IPS-18c (cell line): Measurements from ENCODE around the gene IFNGR1.

Experiments used
- H3K4me3 ChIP-seq: 2 replicates; pipeline ENCODE4 v1.7.0; 2013; ENCODE audit warnings: low read depth, mild to moderate bottlenecking, low read length, moderate library complexity; ENCODE audit not compliant: insufficient read depth
- H3K9me3 ChIP-seq: one replicate; pipeline ENCODE4 v1.6.1; 2013; ENCODE audit warnings: mild to moderate bottlenecking, low read length, moderate library complexity; ENCODE audit not compliant: control insufficient read depth, insufficient read depth

The IFNGR1 gene

DNA sequence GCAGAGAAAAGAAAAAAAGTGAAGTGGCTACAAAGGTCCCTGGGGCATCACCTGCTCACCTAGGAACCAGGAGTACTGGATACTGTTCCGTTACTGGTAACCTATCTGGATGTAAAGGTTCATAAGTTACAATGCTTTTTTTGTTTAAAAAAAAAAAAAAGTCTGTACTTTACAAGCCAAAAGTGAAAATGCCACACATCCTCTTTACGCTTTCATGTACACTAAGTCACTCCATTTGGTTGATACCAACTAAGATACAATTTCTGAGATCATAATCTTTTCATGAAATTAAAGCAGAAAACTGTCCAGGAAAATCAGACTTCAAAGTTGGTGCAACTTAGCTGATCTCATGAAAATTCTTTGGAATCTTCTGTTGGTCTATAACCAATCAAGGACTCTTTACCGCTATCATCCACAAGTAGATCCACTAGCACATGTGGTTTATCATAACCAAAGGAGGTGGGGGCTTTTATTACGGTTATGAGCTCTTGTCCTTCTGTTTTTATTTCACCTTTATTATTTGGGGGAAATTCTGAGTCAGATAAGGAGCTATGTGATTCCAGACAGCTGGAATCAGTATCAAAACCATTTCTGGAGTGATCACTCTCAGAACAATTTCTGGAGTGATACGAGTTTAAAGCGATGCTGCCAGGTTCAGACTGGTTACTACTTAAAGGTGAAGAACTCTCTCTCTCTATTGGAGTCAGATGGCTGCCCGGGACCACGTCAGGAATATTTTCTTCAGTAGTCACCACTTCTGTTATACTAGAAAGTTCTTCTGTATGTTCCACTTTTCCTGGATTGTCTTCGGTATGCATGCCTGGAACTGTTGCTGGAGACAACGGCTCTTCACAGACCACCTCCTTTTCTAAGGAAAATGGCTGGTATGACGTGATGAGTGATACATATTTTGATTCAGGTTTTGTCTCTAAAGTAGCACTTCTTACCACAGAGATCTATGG is 21.2 kb downstream of the IFNGR1 start:
- Histone ChIP-seq H3K4me3 (no peak overlapping the region), H3K9me3 (no peaks in the 10 kb centered on the region)

DNA sequence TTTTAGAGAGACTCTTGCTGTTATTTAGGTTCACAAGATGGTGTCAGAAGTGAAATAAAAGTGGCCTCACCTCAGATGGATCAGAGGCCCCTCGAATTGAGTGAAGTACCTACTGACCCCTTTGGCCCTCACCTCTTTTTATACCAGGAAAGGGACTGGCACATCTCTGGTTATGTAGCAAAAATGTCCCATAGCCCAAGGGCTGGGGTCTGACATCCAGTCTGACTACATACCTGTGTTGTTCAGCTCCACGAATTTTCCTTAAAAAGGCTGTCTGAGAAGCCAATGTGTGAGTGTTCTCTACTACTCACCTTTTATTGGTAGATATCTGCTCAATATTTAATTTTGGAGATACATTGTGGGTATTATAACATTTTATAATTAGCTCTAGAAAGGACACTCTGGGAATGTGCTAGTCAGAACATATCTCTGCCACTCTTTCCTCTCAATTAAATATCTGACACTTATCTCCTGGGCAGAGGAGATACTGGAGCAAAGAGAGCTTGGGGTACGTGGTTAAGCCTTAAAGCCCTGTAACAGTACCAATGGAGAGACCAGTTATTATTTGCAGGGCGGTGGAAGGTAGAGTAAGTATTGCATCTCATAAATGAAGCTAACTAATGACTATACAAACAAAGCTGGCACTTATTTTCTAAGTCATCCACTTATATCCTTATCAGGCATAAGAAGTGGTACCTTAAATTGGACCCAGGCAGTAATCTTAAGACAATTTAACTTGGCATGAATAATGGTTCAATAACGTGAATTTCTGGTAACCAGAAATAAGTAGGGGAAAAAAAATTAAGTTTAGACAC is 25.7 kb downstream of the IFNGR1 start:
- Histone ChIP-seq H3K4me3 (no peak overlapping the region), H3K9me3 (peaks cover 3% of the 10 kb centered on the region)

DNA sequence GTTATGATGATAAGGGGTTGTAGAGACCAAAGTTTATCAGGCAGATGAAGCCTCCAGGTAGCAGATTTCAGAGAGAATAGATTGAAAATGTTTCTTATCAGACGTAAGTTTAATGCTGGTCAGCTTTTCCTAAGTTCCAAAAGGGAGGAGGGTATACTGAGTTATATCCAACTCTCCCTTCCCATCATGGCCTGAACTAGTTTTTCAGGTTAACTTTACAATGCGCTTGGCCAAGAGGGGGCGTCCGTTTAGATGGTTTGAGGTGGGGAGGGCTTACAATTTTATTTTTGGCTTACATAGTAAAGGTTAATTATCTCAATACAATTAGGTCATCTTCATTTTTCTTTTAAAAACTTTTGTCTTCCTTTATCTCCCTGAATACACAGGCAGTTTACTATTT is 26.4 kb downstream of the IFNGR1 start:
- Histone ChIP-seq H3K9me3 (peaks cover 3% of the 10 kb centered on the region), H3K4me3 (no peak overlapping the region)

GRCh38 chr6:137191670-137192069 is 27.5 kb downstream of the IFNGR1 start:
- Histone ChIP-seq H3K4me3 (no peak overlapping the region), H3K9me3 (peaks cover 3% of the 10 kb centered on the region)

GRCh38 chr6:137191236-137191635 is 27.9 kb downstream of the IFNGR1 start:
- H3K9me3 ChIP-seq: peaks cover 4% of the 10 kb centered on the region
- no peak overlapping the region for H3K4me3 ChIP-seq

GRCh38 chr6:137190583-137191094 is 28.5 kb downstream of the IFNGR1 start:
- H3K4me3 ChIP-seq: no peak overlapping the region
- peaks cover 10% of the 10 kb centered on the region for H3K9me3 ChIP-seq

GRCh38 chr6:137188855-137189254 is 30.3 kb downstream of the IFNGR1 start:
- Histone ChIP-seq H3K9me3 (peaks cover 16% of the 10 kb centered on the region), H3K4me3 (no peak overlapping the region)

GRCh38 chr6:137185290-137185689 is 33.9 kb downstream of the IFNGR1 start:
- H3K9me3 ChIP-seq: peaks cover 20% of the 10 kb centered on the region
- no peak overlapping the region for H3K4me3 ChIP-seq

DNA sequence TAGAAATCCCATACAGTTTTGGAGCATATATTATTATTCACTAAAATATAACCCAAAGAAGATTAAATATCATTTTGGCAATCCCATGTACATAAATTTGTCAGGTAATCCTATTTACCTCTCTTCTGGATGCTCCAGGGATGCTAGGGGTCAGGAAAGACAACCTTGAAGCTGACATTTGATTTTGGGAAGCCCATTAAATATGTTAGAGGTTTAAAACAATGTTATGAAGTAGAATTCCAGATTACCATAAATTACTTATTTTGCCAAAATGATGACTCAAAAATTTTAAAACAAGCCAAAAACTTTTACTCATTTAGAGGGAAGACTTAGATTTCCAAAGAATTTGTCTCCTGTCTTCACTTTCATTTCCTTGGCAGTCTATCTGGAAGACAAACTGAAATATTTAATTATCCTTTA is 36.5 kb downstream of the IFNGR1 start:
- Histone ChIP-seq H3K9me3 (peaks cover 22% of the 10 kb centered on the region), H3K4me3 (no peak overlapping the region)

DNA sequence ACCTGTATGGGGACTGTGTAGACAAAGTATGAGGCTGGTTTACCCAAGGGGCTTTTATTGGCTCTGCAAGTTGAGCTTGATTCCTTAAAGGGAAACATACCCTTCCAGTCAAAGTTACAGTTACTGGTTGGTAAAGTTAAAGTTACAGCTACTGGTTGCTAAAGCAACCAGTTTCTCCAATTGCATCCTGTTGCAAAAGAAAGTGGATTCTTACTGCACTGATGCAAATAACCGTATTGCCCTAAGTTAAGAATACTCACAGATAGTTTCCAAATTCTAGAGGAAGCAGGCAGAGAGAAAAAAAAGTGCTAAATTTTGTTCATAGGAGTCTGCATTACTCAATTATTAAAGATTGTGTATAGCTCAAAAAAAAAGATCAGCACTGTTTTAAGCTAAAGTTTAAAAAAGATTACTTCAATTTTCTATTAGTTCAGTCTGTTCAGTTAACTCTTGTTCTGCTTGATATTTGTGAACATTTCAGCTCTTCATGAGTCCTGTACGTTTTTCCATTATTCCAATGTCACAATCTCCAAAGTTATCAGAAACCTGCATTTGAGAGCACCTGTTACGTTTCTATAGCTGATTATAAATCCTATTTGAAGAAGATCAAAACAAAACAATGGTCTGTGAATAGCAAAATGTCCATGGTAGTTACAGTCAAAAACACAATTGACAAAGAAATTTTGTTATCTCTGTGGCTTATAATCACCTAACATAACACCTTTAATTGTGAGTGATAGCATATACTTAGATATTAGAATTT is 37.1 kb downstream of the IFNGR1 start:
- Histone ChIP-seq H3K9me3 (peaks cover 22% of the 10 kb centered on the region), H3K4me3 (no peak overlapping the region)

DNA sequence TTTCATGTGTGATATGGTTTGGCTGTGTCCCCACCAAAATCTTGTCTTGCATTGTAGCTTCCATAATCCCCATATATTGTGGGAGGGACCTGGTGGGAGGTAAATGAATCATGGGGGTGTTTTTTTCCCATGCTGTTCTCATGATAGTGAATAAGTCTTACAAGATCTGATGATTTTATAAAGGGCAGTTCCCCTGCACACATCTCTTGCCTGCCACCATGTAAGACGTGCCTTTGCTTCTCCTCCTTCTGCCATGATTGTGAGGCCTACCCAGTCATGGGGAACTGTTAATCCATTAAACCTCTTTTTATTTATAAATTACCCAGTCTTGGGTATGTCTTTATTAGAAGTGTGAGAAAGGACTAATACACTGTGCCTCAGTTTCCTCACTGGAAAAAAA is 41.6 kb downstream of the IFNGR1 start:
- Histone ChIP-seq H3K9me3 (peaks cover 9% of the 10 kb centered on the region), H3K4me3 (no peak overlapping the region)

DNA sequence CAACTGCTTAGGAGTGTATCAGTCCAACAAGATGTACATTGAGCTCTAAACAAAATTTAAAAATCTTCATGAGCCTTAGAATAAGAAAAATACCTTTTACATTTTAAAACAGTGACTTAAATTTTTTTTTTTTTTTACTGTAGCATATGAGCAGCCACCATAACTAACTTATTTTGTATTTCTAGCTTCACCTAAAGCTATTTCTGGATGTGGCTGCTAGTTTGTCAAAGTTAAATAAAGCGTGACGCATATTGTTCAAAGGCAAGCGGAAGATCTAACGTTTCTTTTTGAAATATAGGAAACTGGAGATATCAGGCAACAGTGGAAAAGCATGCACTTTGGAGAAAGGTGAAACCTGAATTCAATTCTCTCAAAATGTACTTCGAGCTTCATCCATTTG is 42.5 kb downstream of the IFNGR1 start:
- Histone ChIP-seq H3K4me3 (no peak overlapping the region), H3K9me3 (peaks cover 7% of the 10 kb centered on the region)

DNA sequence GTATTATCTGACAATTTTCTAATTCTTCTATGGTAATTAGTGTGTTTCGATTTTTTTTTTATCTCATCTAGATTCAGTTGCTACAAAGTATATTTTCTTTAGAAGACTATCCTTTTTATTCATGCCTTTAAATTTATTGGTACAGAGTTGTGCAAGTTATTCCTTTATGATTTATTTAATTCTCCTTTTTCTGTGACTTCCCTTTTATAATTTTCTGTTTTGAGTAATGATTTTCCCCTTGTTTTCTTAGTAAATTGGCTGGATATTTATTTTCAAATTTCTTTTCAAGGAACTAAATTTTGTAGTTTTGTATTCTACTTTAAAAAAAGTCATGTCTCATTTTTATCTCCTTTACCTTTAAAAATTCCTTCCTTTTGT is 43.3 kb downstream of the IFNGR1 start:
- H3K4me3 ChIP-seq: no peak overlapping the region
- H3K9me3 ChIP-seq: peaks cover 5% of the 10 kb centered on the region

DNA sequence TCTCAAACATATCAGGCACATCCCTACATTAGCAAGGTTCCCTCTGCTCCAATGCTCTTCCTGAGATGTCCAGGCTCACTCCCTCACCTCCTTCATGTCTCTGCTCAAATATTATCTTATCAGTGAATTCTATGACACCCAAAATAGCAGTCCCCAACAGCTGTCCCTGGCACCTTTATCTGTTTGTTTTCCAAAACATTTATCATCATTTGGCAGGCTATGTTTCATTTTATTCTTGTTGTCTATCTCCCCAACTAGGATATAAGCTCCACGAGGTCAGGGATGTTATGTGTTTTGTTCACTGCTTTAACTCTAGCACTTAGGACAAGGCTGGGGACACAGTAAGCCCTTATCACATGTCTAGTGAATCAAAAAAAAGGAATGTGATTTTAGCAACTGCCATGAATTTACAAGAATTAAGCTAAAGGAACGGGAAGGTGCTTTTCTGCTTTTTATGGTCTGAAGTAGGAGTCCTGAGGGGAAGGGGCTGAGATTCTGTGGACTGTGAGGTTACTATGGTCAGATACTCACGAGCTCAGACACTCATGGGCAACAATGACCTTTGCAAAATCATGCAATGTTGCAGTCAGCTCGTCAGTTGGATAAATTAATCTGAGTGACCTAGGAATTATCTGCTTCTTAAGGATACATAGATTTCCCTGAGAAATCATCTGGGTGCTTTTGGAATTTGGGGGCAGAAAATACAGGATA is 43.9 kb downstream of the IFNGR1 start:
- Histone ChIP-seq H3K9me3 (peaks cover 5% of the 10 kb centered on the region), H3K4me3 (no peak overlapping the region)

DNA sequence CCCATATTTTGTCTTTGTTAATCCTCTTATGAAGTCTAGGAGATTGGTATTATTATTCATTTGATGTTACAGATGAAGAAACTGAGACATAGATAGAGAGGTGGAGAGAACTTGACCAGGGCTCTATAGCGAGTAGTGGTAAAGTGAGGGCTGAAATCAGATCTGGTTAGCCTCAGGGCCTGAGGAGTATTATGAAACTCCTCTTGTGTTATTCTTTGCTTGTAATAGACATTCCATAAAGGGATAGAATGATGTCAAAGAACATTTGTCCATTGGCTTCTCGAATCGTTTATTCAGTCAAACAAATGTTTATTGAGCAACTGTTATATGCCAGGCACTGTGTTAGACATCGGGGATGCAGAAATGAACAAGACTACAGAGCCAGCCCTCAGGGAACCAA is 45.7 kb downstream of the IFNGR1 start, which contains the start of gene IL22RA2:
TSS of gene IL22RA2 (minus strand) at position 144 of the 400 bp plus-strand sequence. CDS start 11,895 bp downstream, outside the sequence.
- Histone ChIP-seq H3K4me3 (no peak within 1 kb of the TSS), H3K9me3 (no peaks in the 10 kb centered on the region)

DNA sequence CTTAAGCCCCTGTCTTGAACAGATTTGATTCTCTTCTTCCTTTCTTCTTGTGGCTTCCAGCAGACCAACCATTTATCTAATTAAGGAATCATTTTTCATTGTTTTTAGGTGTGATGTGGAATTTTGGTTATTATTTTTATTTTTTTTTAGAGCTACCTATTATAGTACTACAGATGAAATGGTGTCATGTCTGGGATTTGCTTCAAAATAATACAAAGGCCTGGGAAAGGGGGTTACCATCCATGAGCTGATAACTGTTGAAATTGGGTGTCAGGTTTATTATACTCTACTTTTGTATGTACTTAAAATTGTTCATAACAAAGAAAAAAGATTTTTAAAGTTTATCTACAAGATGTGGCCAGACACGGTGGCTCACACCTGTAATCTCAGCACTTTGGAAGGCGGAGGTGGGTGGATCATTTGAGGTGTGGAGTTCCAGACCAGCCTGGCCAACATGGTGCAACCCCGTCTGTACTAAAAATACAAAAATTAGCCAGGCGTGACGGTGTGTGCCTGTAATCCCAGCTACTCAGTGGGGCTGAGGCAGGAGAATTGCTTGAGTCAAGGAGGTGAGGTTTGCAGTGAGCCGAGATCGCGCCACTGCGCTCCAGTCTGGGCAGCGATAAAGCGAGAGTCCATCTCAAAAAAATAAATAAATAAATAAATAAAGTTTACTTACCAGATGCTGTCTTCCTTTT is 46.3 kb downstream of the IFNGR1 start:
- H3K4me3 ChIP-seq: no peak overlapping the region

More for the DNA sequence above, 46.3 kb downstream of the IFNGR1 start:
- no peaks in the 10 kb centered on the region for H3K9me3 ChIP-seq
